Measurements from ENCODE around the gene TRIM34.

DNA sequence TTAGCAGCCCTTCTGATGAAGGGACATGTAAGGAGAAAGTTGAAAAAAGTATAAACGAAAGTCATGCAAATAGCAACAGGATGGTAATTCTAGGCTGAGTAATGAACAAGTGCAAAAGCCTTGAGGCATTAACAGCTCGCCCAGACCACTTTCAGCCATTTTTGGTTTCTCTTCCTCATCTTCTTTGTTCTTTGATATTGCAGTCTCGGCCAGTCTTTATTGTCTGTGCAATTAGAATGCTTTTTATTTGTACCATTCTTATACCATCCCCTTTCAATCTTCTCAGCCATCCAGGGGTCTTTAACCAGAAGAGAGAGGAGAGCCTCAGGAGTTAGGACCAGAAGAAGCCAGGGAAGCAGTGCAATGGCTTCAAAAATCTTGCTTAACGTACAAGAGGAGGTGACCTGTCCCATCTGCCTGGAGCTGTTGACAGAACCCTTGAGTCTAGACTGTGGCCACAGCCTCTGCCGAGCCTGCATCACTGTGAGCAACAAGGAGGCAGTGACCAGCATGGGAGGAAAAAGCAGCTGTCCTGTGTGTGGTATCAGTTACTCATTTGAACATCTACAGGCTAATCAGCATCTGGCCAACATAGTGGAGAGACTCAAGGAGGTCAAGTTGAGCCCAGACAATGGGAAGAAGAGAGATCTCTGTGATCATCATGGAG is 7.3 kb downstream of the TRIM34 start:
- TF ChIP-seq, protein P1, sequence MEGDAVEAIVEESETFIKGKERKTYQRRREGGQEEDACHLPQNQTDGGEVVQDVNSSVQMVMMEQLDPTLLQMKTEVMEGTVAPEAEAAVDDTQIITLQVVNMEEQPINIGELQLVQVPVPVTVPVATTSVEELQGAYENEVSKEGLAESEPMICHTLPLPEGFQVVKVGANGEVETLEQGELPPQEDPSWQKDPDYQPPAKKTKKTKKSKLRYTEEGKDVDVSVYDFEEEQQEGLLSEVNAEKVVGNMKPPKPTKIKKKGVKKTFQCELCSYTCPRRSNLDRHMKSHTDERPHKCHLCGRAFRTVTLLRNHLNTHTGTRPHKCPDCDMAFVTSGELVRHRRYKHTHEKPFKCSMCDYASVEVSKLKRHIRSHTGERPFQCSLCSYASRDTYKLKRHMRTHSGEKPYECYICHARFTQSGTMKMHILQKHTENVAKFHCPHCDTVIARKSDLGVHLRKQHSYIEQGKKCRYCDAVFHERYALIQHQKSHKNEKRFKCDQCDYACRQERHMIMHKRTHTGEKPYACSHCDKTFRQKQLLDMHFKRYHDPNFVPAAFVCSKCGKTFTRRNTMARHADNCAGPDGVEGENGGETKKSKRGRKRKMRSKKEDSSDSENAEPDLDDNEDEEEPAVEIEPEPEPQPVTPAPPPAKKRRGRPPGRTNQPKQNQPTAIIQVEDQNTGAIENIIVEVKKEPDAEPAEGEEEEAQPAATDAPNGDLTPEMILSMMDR (conservative IDR thresholded peaks at IDR 0.05; ENCODE audit: low read length) = no peak
- no peak for TF ChIP-seq EZH2phosphoT487 (IDR thresholded peaks at IDR 0.05; ENCODE audit: borderline replicate concordance, low read depth, low read length)

Measured in OCI-LY7 (cell line).